Mesenchymal stem cell (in vitro differentiated cells and primary cell): ENCODE measurements around the gene MMP11.
A peak's percentile ranks its signal among the peaks of the same experiment; 100 is the strongest.

ENCODE experiments used
- DNase-seq: peaks from one replicate; pipeline ENCODE4 v3.0.0-alpha.2; 2013
- H2AFZ ChIP-seq: one replicate; pipeline ENCODE4 v1.6.1; 2013; ENCODE audit warnings: low read depth, mild to moderate bottlenecking, control low read depth, inconsistent platforms, low read length, moderate library complexity
- H2AK5ac ChIP-seq: 2 replicates; pipeline ENCODE4 v1.6.1; 2013; ENCODE audit warnings: low read length, moderate library complexity, mild to moderate bottlenecking, inconsistent platforms; ENCODE audit not compliant: severe bottlenecking
- H2BK120ac ChIP-seq: one replicate; pipeline ENCODE4 v1.6.1; 2013; ENCODE audit warnings: low read depth, mild to moderate bottlenecking, inconsistent platforms, low read length, moderate library complexity
- H2BK12ac ChIP-seq, 2 experiments: one replicate each; pipeline ENCODE4 v1.6.1; 2013; ENCODE audit warnings: inconsistent platforms in 2 of 2, low read length in 2 of 2, mild to moderate bottlenecking in 2 of 2, moderate library complexity in 2 of 2, control low read depth in 1 of 2
- H2BK15ac ChIP-seq: one replicate; pipeline ENCODE4 v1.6.1; 2013; ENCODE audit warnings: mild to moderate bottlenecking, low read depth, inconsistent platforms; ENCODE audit not compliant: poor library complexity, severe bottlenecking
- H2BK5ac ChIP-seq: 2 replicates; pipeline ENCODE4 v1.6.1; 2013; ENCODE audit warnings: low read depth, mild to moderate bottlenecking, low read length, control low read depth, inconsistent platforms; ENCODE audit not compliant: poor library complexity, severe bottlenecking
- H3K14ac ChIP-seq, 2 experiments: one replicate each; pipeline ENCODE4 v1.6.1; 2013; ENCODE audit warnings: inconsistent platforms in 2 of 2, low read length in 2 of 2, control low read depth in 1 of 2, mild to moderate bottlenecking in 1 of 2, moderate library complexity in 1 of 2
- H3K18ac ChIP-seq, 2 experiments: one replicate each; pipeline ENCODE4 v1.6.1; 2013; ENCODE audit warnings: inconsistent platforms in 2 of 2, low read length in 2 of 2, control low read depth in 1 of 2, low read depth in 1 of 2, mild to moderate bottlenecking in 1 of 2
- H3K23ac ChIP-seq, 2 experiments: one replicate each; pipeline ENCODE4 v1.6.1; 2013; ENCODE audit warnings: inconsistent platforms in 2 of 2, low read length in 2 of 2, mild to moderate bottlenecking in 2 of 2, moderate library complexity in 2 of 2, control low read depth in 1 of 2
- H3K27ac ChIP-seq: 2 replicates; pipeline ENCODE4 v1.5.1; 2013; ENCODE audit warnings: mild to moderate bottlenecking, moderate library complexity, low read length, control low read depth, inconsistent platforms; ENCODE audit not compliant: poor library complexity, severe bottlenecking
- H3K27me3 ChIP-seq, 2 experiments: 2 replicates each; pipeline versions ENCODE4 v1.6.1 to v1.7.0; 2013; ENCODE audit warnings: low read length in 2 of 2, mild to moderate bottlenecking in 2 of 2, moderate library complexity in 2 of 2, control low read depth in 1 of 2, inconsistent platforms in 1 of 2; ENCODE audit not compliant: control insufficient read depth in 1 of 2, insufficient read depth in 1 of 2
- H3K36me3 ChIP-seq, 2 experiments: 2 replicates each; pipeline versions ENCODE4 v1.6.1 to v1.7.0; 2013; ENCODE audit warnings: low read length in 2 of 2, control low read depth in 1 of 2, inconsistent platforms in 1 of 2, low read depth in 1 of 2, mild to moderate bottlenecking in 1 of 2; ENCODE audit not compliant: insufficient read depth in 2 of 2, control insufficient read depth in 1 of 2
- H3K4ac ChIP-seq, 2 experiments: one replicate each; pipeline ENCODE4 v1.6.1; 2013; ENCODE audit warnings: inconsistent platforms in 2 of 2, low read length in 2 of 2, mild to moderate bottlenecking in 2 of 2, moderate library complexity in 2 of 2, control low read depth in 1 of 2, low read depth in 1 of 2
- H3K4me1 ChIP-seq: 2 replicates; pipeline ENCODE4 v1.6.1; 2013; ENCODE audit warnings: low read depth, low read length, control low read depth; ENCODE audit not compliant: control insufficient read depth, insufficient read depth
- H3K4me2 ChIP-seq: 2 replicates; pipeline ENCODE4 v1.6.1; 2013; ENCODE audit warnings: low read length, mild to moderate bottlenecking, inconsistent platforms; ENCODE audit not compliant: poor library complexity, severe bottlenecking
- H3K4me3 ChIP-seq, 2 experiments: 2 replicates each; pipeline versions ENCODE4 v1.5.1 to v1.7.0; 2013; ENCODE audit warnings: low read length in 2 of 2, mild to moderate bottlenecking in 2 of 2, control low read depth in 1 of 2, low read depth in 1 of 2; ENCODE audit not compliant: insufficient read depth in 1 of 2
- H3K79me1 ChIP-seq: replicated peaks from 2 replicates; pipeline ENCODE4 v1.6.1; 2013; ENCODE audit warnings: mild to moderate bottlenecking, control low read depth, low read length, inconsistent platforms; ENCODE audit not compliant: poor library complexity, severe bottlenecking
- H3K9ac ChIP-seq: 2 replicates; pipeline ENCODE4 v1.7.0; 2013; ENCODE audit warnings: mild to moderate bottlenecking, low read length, moderate library complexity
- H3K9me3 ChIP-seq: 2 replicates; pipeline ENCODE4 v1.7.0; 2013; ENCODE audit warnings: mild to moderate bottlenecking, low read length; ENCODE audit not compliant: control insufficient read depth
- H4K8ac ChIP-seq: one replicate; pipeline ENCODE4 v1.6.1; 2013; ENCODE audit warnings: inconsistent platforms, mild to moderate bottlenecking, low read length, moderate library complexity
- H4K91ac ChIP-seq: one replicate; pipeline ENCODE4 v1.6.1; 2013; ENCODE audit warnings: mild to moderate bottlenecking, low read length, inconsistent platforms
- WGBS: methylation state at CpG from one replicate; pipeline ENCODE4 v1.1.7; 2013; ENCODE audit warnings: mixed read lengths; 5-methylcytosine and 5-hydroxymethylcytosine counted together

MMP11 gene

GRCh38 chr22:23818541-23818940 lies 45.9 kb downstream of the MMP11 start:
- Histone ChIP-seq H3K9me3 (no peaks in the 10 kb centered on the region), H3K36me3 (peaks cover 66 to 83% of the 10 kb centered on the region in 2 experiments), H2BK5ac (no peak overlapping the region), H3K9ac (no peak overlapping the region), H3K4ac (no peak overlapping the region), H3K4me1 (peaks cover 8% of the 10 kb centered on the region), H3K4me3 (no peak overlapping the region), H2BK120ac (no peak overlapping the region), H4K91ac (no peak overlapping the region), H4K8ac (no peak overlapping the region), H3K14ac (no peak overlapping the region), H2BK12ac (no peak overlapping the region), H3K27ac (no peak overlapping the region), H2AK5ac (no peak overlapping the region), H2BK15ac (no peak overlapping the region), H3K18ac (no peak overlapping the region), H2AFZ (no peak overlapping the region), H3K27me3 (no peaks in the 10 kb centered on the region), H3K79me1 (peaks cover 23% of the 10 kb centered on the region), H3K4me2 (no peak overlapping the region), H3K23ac (no peak overlapping the region)
- DNase-seq, result no peak
- 100% methylated on average over 1 of the region's 2 CpGs for WGBS

GRCh38 chr22:23820748-23821211 lies 48.1 kb downstream of the MMP11 start:
- Histone ChIP-seq H3K23ac (no peak overlapping the region), H2BK15ac (no peak overlapping the region), H3K4me3 (no peak overlapping the region), H3K9me3 (no peaks in the 10 kb centered on the region), H3K18ac (no peak overlapping the region), H3K27ac (no peak overlapping the region), H3K36me3 (peaks cover 76 to 94% of the 10 kb centered on the region in 2 experiments), H2AK5ac (no peak overlapping the region), H2BK12ac (no peak overlapping the region), H3K14ac (no peak overlapping the region), H3K4me1 (peaks cover 22% of the 10 kb centered on the region), H2AFZ (no peak overlapping the region), H4K91ac (no peak overlapping the region), H4K8ac (no peak overlapping the region), H3K4me2 (no peak overlapping the region), H2BK5ac (no peak overlapping the region), H2BK120ac (no peak overlapping the region), H3K27me3 (no peaks in the 10 kb centered on the region), H3K9ac (no peak overlapping the region), H3K4ac (no peak overlapping the region), H3K79me1 (peaks cover 36% of the 10 kb centered on the region)
- WGBS, result 78% methylated on average over 4 of the region's 4 CpGs
- DNase-seq, result no peak

- no peak overlapping the region for H3K4me3 ChIP-seq
- whole genome bisulfite sequencing, result 83% methylated on average over 6 of the region's 6 CpGs
- no peak overlapping the region for H4K91ac ChIP-seq
- H3K4me1 ChIP-seq, result peaks cover 32% of the 10 kb centered on the region
- H2AFZ ChIP-seq, result no peak overlapping the region
- H2BK15ac ChIP-seq, result peak overlapping the region; percentile 67
- H3K36me3 ChIP-seq, result peaks cover 75 to 92% of the 10 kb centered on the region in 2 experiments
- no peak overlapping the region for H4K8ac ChIP-seq
- H3K4me2 ChIP-seq, result no peak overlapping the region
- no peaks in the 10 kb centered on the region for H3K9me3 ChIP-seq
- H2AK5ac ChIP-seq, result no peak overlapping the region
- H3K18ac ChIP-seq, result no peak overlapping the region
- no peak overlapping the region for H3K14ac ChIP-seq
- H3K4ac ChIP-seq, result no peak overlapping the region
- peaks cover 35% of the 10 kb centered on the region for H3K79me1 ChIP-seq
- H2BK12ac ChIP-seq, result peak overlapping the region in 1 of 2 experiments; percentile 37
- H3K23ac ChIP-seq, result no peak overlapping the region
- no peak for DNase-seq
- no peak overlapping the region for H2BK5ac ChIP-seq
- H3K27me3 ChIP-seq, result no peaks in the 10 kb centered on the region
- H3K27ac ChIP-seq, result no peak overlapping the region
- no peak overlapping the region for H3K9ac ChIP-seq
- no peak overlapping the region for H2BK120ac ChIP-seq
These were observed 49.5 kb downstream of the MMP11 start for GRCh38 chr22:23822101-23822671.

- Histone ChIP-seq H3K9me3 (no peaks in the 10 kb centered on the region), H2BK12ac (no peak overlapping the region), H3K4me2 (no peak overlapping the region), H2AK5ac (no peak overlapping the region), H2BK120ac (no peak overlapping the region), H4K91ac (peak overlapping the region; percentile 43), H3K23ac (no peak overlapping the region), H3K36me3 (peaks cover 75 to 89% of the 10 kb centered on the region in 2 experiments), H3K4ac (no peak overlapping the region), H4K8ac (no peak overlapping the region), H3K4me1 (peaks cover 36% of the 10 kb centered on the region), H3K9ac (no peak overlapping the region), H3K27ac (peak overlapping the region; percentile 6), H2BK5ac (no peak overlapping the region), H2AFZ (no peak overlapping the region), H3K18ac (no peak overlapping the region), H3K4me3 (no peak overlapping the region), H3K14ac (no peak overlapping the region), H2BK15ac (no peak overlapping the region), H3K79me1 (peaks cover 41% of the 10 kb centered on the region), H3K27me3 (no peaks in the 10 kb centered on the region)
- 90% methylated on average over 13 of the region's 14 CpGs for WGBS
- DNase-seq, result no peak
These were observed 50.7 kb downstream of the MMP11 start for GRCh38 chr22:23823331-23823791.
